K562 (cell line): ENCODE measurements around the gene PPP1R12B. TPM values are rescaled to one million over a fixed set of nuclear protein-coding genes. Genes with fewer than 3 reads are reported as not detected.
"Not testable (repeated sequence)": the region's sequence is repeated elsewhere in the genome, so short reads cannot be mapped to it uniquely, and the experiment has no call there.

ENCODE experiments used
- BMI1 ChIP-seq: fragments of 150-350 bp; IDR thresholded peaks from 2 replicates; pipeline ENCODE4 v1.6.1; 2014; ENCODE audit warnings: low read length
- DPF2 ChIP-seq: fragments of 450-650 bp; IDR thresholded peaks from 2 replicates; pipeline ENCODE4 v1.6.1; 2016
- ESRRA ChIP-seq: fragments of 450-650 bp; IDR thresholded peaks from 2 replicates; pipeline ENCODE4 v1.6.1; 2014; ENCODE audit warnings: low read depth, mild to moderate bottlenecking, moderate library complexity, borderline replicate concordance
- HMBOX1 ChIP-seq: sonication (generic); IDR thresholded peaks from 2 replicates; pipeline ENCODE4 v1.6.1; 2016
- KDM5B ChIP-seq: fragments of 200-600 bp; sonication (generic); IDR thresholded peaks from 2 replicates; pipeline ENCODE4 v1.6.1; 2012; ENCODE audit warnings: low read depth, mild to moderate bottlenecking, moderate library complexity, low read length, control low read depth, inconsistent platforms; ENCODE audit not compliant: insufficient replicate concordance
- MBD2 ChIP-seq: sonication (generic); IDR thresholded peaks from 2 replicates; pipeline ENCODE4 v1.6.1; 2016; ENCODE audit warnings: low read depth, borderline replicate concordance
- NR2C1 ChIP-seq, 2 experiments: fragments of 450-650 bp; IDR thresholded peaks; 2 replicates each; pipeline ENCODE4 v1.6.1; 2017; ENCODE audit warnings: mild to moderate bottlenecking in 2 of 2, antibody characterized with exemption in 1 of 2, inconsistent platforms in 1 of 2, missing compliant biosample characterization in 1 of 2, missing genetic modification characterization in 1 of 2
- OTX1 ChIP-seq: fragments of 450-650 bp; formaldehyde crosslinking; IDR thresholded peaks from 2 replicates; pipeline ENCODE4 v1.4.0; 2022; ENCODE audit warnings: mild to moderate bottlenecking
- POLR2H ChIP-seq: IDR thresholded peaks from 2 replicates; pipeline ENCODE4 v1.6.1; 2016; ENCODE audit warnings: missing genetic modification characterization, low read depth, mild to moderate bottlenecking, control low read depth, missing compliant biosample characterization, moderate library complexity
- REST ChIP-seq, 2 experiments: fragments of 450-650 bp; formaldehyde crosslinking in 1 of 2; IDR thresholded peaks; 2 replicates each; pipeline versions ENCODE4 v1.4.0 to v1.6.1; 2014 to 2020; ENCODE audit warnings: mild to moderate bottlenecking in 2 of 2, borderline replicate concordance in 1 of 2, low read depth in 1 of 2
- ZBTB11 ChIP-seq, 3 experiments: fragments of 200-800 bp in 1 of 3; fragments of 250-450 bp in 1 of 3; fragments of 450-650 bp in 1 of 3; sonication (Bioruptor Pico) in 1 of 3; sonication (Bioruptor generic) in 1 of 3; formaldehyde crosslinking in 1 of 3; IDR thresholded peaks; 2 replicates each; pipeline versions ENCODE4 v1.6.1 to v1.8.0; 2016 to 2022; ENCODE audit warnings: mild to moderate bottlenecking in 2 of 3, missing genetic modification characterization in 2 of 3, missing compliant biosample characterization in 1 of 3, moderate library complexity in 1 of 3
- ZFX ChIP-seq: sonication (generic); formaldehyde crosslinking; IDR thresholded peaks from 2 replicates; pipeline ENCODE4 v1.8.0; 2022; ENCODE audit warnings: mild to moderate bottlenecking, missing genetic modification reagents, moderate library complexity
- ZNF175 ChIP-seq: fragments of 200-800 bp; sonication (Bioruptor generic); IDR thresholded peaks from 2 replicates; pipeline ENCODE4 v1.6.1; 2016; ENCODE audit warnings: low read depth, mild to moderate bottlenecking, missing genetic modification characterization, missing compliant biosample characterization
- polyA plus RNA-seq, 8 experiments: library from polyadenylated mRNA; depleted of rRNA in 4 of 8; stranded (reverse) in 5 of 8; unstranded in 3 of 8; fragments of >200 nt; fragmentation: Nextera tagmentation in 2 of 8; fragmentation: Illumina TruSeq in 1 of 8; extraction: Ambion mirVana in 2 of 8; extraction: Trizol in 1 of 8; gene quantifications; 2 replicates each; pipeline versions ENCODE4 v1.2.1 to v1.2.3, GENCODE V29; 2011 to 2014; ENCODE audit warnings: inconsistent platforms in 1 of 8, missing spikeins in 1 of 8
- total RNA-seq, 7 experiments: library from RNA; depleted of rRNA in 6 of 7; stranded (reverse); fragments of >200 nt in 6 of 7; fragmentation: Illumina TruSeq in 2 of 7; extraction: Trizol in 2 of 7; gene quantifications; 2 replicates each; pipeline versions ENCODE4 v1.2.1 to v1.2.3, GENCODE V29; 2011 to 2021; ENCODE audit warnings: low replicate concordance in 1 of 7

PPP1R12B gene
- total and polyA plus RNA-seq, 9 of the 15 experiments (the other 6 are each of a cell fraction or from before 2014, with no cell fraction given) = 0.73 to 16.9 (median 13.6) TPM

GRCh38 chr1:202531812-202532616 lies 183.5 kb downstream of the PPP1R12B start (continued):
- TF ChIP-seq MBD2 (peak; percentile 22; the same call in 1 of the 2 replicates), HMBOX1 (peak; percentile 65), ESRRA (peak; percentile 100), DPF2 (peak; percentile 95), ZNF175 (peak; percentile 53; the same call in 1 of the 2 replicates), ZFX (peak; percentile 45), BMI1 (peak; percentile 48; the same call in 1 of the 2 replicates), REST (IDR thresholded peaks at IDR 0.05; ENCODE audit: borderline replicate concordance) (peak; percentile 92), POLR2H (peak; percentile 85), KDM5B (peak; percentile 32), ZBTB11 (CRISPR knock-in tag; IDR thresholded peaks at IDR 0.05) (peak in 1 of 3 experiments; percentile 66; a peak in 2 of 6 replicates), OTX1 (CRISPR knock-in tag) (peak; percentile 71; the same call in 1 of the 2 replicates), NR2C1 (IDR thresholded peaks at IDR 0.05) (peak; percentile 85), NR2C1 (tag; IDR thresholded peaks at IDR 0.05) (peak; percentile 94)
- not testable (repeated sequence) for TF ChIP-seq REST (CRISPR knock-in tag; IDR thresholded peaks at IDR 0.05; ENCODE audit: low read depth)
